ENCODE results near the gene PIKFYVE.

GRCh38 chr2:208389940-208390339, 123.9 kb downstream of the PIKFYVE start:
- no peak for TF ChIP-seq POLR2A (IDR thresholded peaks at IDR 0.05)
- TF ChIP-seq, protein P1, sequence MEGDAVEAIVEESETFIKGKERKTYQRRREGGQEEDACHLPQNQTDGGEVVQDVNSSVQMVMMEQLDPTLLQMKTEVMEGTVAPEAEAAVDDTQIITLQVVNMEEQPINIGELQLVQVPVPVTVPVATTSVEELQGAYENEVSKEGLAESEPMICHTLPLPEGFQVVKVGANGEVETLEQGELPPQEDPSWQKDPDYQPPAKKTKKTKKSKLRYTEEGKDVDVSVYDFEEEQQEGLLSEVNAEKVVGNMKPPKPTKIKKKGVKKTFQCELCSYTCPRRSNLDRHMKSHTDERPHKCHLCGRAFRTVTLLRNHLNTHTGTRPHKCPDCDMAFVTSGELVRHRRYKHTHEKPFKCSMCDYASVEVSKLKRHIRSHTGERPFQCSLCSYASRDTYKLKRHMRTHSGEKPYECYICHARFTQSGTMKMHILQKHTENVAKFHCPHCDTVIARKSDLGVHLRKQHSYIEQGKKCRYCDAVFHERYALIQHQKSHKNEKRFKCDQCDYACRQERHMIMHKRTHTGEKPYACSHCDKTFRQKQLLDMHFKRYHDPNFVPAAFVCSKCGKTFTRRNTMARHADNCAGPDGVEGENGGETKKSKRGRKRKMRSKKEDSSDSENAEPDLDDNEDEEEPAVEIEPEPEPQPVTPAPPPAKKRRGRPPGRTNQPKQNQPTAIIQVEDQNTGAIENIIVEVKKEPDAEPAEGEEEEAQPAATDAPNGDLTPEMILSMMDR (IDR thresholded peaks at IDR 0.05), result no peak
